CD1c-positive myeloid dendritic cell (primary cell): Measurements from ENCODE around the gene KRTAP10-1.
"Not testable (repeated sequence)": the region's sequence is repeated elsewhere in the genome, so short reads cannot be mapped to it uniquely, and the experiment has no call there.

Experiments
- DNase-seq: peaks from one replicate; pipeline ENCODE4 v3.0.0-alpha.2; 2016; ENCODE audit errors: extremely low spot score

Gene KRTAP10-1

DNA sequence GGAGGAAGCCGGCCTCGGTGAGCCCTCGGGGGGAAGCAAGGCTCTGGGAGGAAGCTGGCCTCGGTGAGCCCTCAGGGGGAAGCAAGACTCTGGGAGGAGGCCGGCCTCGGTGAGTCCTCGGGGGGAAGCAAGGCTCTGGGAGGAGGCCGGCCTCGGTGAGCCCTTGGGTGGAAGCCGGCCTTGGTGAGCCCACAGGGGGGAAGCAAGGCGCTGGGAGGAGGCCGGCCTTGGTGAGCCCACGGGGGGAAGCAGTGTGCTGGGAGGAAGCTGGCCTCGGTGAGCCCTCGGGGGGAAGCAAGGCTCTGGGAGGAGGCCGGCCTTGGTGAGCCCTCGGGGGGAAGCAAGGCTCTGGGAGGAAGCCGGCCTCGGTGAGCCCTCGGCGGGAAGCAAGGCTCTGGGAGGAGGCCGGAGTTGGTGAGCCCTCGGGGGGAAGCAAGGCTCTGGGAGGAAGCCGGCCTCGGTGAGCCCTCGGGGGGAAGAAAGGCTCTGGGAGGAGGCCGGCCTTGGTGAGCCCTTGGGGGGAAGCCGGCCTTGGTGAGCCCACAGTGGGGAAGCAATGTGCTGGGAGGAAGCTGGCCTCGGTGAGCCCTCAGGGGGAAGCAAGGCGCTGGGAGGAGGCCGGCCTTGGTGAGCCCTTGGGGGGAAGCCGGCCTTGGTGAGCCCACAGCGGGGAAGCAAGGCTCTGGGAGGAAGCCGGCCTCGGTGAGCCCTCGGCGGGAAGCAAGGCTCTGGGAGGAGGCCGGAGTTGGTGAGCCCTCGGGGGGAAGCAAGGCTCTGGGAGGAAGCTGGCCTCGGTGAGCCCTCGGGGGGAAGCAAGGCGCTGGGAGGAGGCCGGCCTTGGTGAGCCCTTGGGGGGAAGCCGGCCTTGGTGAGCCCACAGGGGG, 36.7 kb downstream of the KRTAP10-1 start:
- DNase-seq, result not testable (repeated sequence)

GRCh38 chr21:44502171-44502958, 37.6 kb downstream of the KRTAP10-1 start:
- DNase-seq, result no peak

DNA sequence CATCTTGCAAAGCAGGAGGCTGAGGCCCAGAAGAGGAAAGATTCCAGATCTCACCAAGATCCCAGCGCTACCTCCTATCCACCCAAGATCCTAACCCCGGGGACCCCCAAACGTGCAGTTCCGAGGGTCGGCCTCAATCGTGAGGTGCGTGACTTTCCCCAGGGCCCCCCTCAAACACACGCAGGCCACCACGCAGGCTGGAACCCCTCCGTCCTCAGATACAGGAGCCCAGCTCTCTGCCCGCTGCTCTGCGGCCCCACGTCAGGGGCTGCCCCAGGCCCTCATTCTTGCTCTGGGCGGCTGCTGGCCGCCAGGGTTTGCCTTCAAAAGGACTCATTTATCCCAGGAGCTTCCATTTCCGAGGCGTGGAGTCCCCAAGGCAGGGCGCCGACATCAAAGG, 39.9 kb downstream of the KRTAP10-1 start:
- DNase-seq, result no peak

DNA sequence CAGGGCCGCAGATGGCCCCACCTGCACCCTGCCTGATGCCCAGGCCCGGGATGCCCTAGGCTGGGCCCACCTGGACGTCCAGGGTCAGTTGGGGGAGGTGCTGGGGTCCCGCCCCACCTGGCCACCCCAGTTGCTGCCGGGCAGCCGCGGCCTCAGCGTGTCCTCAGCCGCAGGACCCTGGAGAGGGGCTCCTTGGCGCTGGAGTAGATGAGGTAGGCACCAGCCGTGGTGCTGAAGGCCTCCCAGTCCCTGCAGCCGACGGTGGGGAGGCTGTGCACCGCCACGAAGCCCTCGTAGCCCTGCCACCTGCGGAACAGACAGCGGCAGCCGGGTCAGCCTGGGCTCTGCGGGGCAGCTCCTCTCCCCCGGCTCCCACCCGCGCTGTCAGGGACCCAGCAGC, 40.4 kb downstream of the KRTAP10-1 start:
- DNase-seq, result no peak

DNA sequence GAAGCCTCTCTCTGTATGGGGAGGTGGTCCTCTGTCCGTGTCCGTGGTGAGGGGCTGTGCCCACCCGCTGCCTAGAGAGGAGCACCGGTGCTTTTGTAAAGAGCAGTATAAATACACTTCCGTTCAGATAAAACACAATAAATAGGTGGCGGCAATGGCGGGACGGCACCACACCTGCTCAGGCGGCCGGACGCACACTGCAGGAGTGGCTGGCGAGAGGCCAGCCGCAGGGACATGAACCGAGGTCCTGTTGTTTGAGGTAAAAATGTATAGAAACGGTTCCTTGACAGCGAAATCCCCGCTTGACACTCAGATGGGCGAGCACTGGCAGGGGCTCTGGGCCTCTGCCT, 40.8 kb downstream of the KRTAP10-1 start:
- DNase-seq, result no peak

GRCh38 chr21:44498280-44499210, 41.5 kb downstream of the KRTAP10-1 start:
- no peak for DNase-seq

GRCh38 chr21:44497703-44498126, 42.3 kb downstream of the KRTAP10-1 start:
- no peak for DNase-seq

- no peak for DNase-seq
Measured at GRCh38 chr21:44496564-44497550, 43.1 kb downstream of the KRTAP10-1 start.

DNA sequence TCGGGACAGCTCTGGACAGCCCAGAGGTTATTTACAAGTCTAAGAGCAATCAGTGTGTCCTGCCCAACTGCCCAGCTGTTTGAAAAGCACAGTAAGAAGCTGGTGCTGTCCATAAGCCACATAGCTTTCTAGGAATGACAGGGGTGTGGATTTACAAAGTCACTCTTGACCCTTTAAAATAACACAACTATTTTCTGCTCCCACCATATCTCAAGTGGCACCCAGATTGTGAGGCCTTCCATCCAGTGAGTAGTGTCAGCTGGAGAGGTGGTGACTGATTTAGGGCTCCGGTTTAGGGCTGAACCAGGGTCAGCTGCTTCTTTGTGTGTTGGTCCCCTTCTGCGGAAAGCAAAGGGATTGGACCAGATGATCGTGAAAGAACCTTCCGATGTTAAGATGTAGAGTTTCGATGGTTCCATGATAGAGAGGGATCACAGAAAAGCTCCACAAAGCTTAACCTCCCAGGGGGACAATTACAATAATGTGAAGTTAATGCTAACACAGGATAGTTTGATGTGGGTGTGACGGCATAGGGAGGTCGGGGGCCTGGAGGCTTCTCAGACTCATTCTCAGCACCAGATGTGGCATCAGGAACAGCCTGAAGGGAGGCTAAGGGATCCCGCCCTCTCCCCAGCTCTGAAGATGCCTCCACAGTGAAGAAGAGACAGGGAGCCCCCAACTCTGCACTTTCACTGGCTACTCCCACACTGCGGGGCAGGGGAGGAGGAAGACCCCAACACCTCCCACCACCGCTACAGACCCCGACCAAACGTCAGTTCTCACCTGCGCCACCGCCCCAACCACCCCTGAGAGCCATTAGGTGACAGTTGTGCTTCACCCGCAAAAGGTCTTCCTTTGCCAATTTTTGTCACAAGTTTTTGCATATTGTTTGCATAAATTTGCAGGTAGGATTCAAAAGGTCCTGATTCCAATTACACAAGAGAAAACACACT, 44.1 kb downstream of the KRTAP10-1 start:
- no peak for DNase-seq

DNA sequence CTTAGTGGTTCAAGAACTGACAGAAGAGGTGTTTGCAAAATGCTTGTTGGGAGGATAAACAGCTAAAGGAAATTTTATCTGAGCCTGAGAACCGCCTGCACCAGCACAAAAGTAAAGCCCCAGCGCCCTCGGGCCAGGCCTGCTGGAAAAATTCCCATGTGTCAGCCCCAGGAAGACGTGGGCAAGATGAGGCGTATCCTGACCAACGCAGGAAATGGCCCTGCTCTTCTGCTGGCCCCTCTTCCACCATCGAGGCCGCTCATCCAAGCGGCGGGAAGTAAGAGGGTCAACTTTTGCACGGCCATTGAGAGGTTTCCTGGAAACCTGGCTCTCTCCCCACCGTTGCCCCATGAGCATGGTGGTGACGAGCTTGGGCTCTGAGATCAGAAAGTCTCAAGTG, 45.0 kb downstream of the KRTAP10-1 start:
- no peak for DNase-seq

GRCh38 chr21:44494418-44494817, 45.6 kb downstream of the KRTAP10-1 start:
- no peak for DNase-seq

DNA sequence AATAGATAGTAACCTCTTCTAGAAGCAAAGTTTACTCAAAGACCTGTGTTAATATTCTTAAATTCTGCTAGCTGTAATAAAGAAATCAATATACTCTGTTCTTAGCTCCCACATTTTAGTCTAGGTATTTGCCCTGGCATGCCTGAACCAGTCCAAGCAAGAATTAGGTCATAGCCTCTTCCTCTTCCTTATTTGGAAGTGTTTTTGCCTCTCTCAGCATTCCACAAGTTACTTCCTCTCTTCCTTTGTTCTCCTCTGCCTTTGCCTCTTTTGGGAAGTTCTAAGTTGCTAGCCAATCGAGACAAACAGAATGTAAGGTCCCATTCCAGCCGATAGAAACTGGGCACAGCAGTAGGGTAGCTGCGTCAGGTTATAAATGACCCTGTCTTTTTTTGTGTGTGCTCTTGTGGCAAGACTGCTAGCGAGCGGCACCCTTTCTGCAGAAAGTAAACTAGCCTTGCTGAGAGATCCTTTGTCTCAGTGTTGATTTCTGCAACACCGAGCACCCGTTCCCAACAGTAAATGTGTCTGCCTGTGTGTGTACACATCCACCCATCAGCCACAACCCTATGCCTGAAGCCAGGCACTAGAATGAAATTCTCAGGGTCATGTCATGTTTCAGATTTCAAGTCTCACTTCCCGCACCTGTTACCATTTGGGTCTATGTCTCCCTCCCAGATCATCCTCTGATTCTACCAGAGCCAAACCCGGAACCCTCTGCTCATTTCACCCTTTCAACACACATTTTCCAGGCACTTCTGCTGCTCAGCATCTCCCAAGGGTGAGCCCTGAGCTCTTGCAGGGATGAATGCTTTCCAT, 47.2 kb downstream of the KRTAP10-1 start:
- peak; percentile 44 for DNase-seq

DNA sequence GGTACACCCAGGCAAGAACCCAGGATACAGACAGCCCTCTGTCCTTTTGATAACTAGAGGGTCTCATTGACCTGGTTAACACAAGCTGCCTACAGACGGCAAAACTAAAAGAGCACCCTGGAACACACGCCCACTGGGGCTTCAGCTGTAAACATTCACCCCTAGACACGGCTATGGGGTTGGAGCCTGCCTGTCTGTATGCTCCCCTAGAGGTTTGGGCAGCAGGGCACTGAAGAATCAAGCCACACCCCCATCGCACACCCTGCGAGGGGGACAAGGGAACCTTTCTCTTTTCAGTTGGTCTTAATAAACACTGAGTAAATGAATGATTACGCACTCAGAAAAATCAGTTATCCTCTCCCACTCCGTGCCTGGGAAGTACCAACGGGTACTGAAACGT, 49.2 kb downstream of the KRTAP10-1 start:
- no peak for DNase-seq

- DNase-seq, result no peak
Measured at GRCh38 chr21:44490405-44490804, 49.6 kb downstream of the KRTAP10-1 start.

DNA sequence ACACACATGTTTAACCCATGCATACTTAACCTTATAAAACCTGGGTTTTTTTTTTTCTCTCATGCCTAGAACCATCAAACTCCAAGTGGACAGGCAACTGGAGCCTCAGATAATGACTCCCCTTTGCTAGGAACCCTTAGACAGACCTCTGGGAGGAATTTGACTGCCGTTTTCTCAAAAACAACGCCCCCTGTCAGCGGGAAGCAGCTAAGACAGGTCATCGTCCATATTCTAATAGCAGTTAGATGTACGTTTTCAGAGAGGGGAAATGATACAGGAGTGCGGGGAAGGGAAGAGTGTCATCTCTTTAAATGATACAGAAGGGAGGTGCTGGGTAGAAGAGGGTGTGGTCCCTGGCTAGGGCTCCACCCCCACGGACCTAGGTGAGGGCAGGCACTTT, 50.0 kb downstream of the KRTAP10-1 start:
- DNase-seq, result no peak
